Fibroblast of the aortic adventitia (primary cell): ENCODE data around the gene PBXIP1. TPM values are rescaled to one million over a fixed set of nuclear protein-coding genes. Genes with fewer than 3 reads are reported as not detected.
"Not testable (repeated sequence)": the region's sequence is repeated elsewhere in the genome, so short reads cannot be mapped to it uniquely, and the experiment has no call there.

ENCODE experiments used
- DNase-seq: peaks from one replicate; pipeline ENCODE4 v3.0.0-alpha.2; 2010; ENCODE audit warnings: low read depth
- H3K4me3 ChIP-seq: 2 replicates; pipeline ENCODE4 v1.5.1; 2011; ENCODE audit warnings: low read depth, mild to moderate bottlenecking, control low read depth, low read length, moderate library complexity
- CTCF ChIP-seq: IDR thresholded peaks from 2 replicates; pipeline ENCODE4 v1.5.1; 2011; ENCODE audit warnings: mild to moderate bottlenecking, low read length, control low read depth, inconsistent platforms; ENCODE audit not compliant: insufficient read depth
- total RNA-seq: library from RNA; depleted of rRNA; stranded (reverse); fragments of >200 nt; gene quantifications from 2 replicates; pipeline ENCODE4 v1.2.3, GENCODE V29; 2012; ENCODE audit warnings: low replicate concordance

Gene PBXIP1
- total RNA-seq, 1 donor: 36.2 TPM

- no peak for DNase-seq
- no peak for TF ChIP-seq CTCF
- no peak overlapping the region for H3K4me3 ChIP-seq
These were observed 43.1 kb downstream of the PBXIP1 start for GRCh38 chr1:154912755-154913154.

- H3K4me3 ChIP-seq: no peak overlapping the region
- no peak for DNase-seq
- TF ChIP-seq CTCF: no peak
These were observed 44.0 kb downstream of the PBXIP1 start for GRCh38 chr1:154911691-154912550.

- H3K4me3 ChIP-seq: no peak overlapping the region
- no peak for DNase-seq
- no peak for TF ChIP-seq CTCF
These were observed 45.0 kb downstream of the PBXIP1 start for GRCh38 chr1:154910851-154911250.

GRCh38 chr1:154908937-154909336 is 47.0 kb downstream of the PBXIP1 start:
- no peak overlapping the region for H3K4me3 ChIP-seq
- no peak for DNase-seq
- TF ChIP-seq CTCF: no peak

GRCh38 chr1:154908129-154908528 is 47.8 kb downstream of the PBXIP1 start:
- H3K4me3 ChIP-seq, DNase-seq: not testable (repeated sequence)

GRCh38 chr1:154906621-154907081 is 49.2 kb downstream of the PBXIP1 start:
- DNase-seq: no peak

More at GRCh38 chr1:154906621-154907081, 49.2 kb downstream of the PBXIP1 start:
- H3K4me3 ChIP-seq: no peak overlapping the region
- peak; percentile 43 for TF ChIP-seq CTCF
